Neural progenitor cell (in vitro differentiated cells): ENCODE results near the gene PRKCA. TPM values are rescaled to one million over a fixed set of nuclear protein-coding genes. Genes with fewer than 3 reads are reported as not detected.

Source experiments
- DNase-seq: peaks from one replicate; pipeline ENCODE4 v3.0.0-alpha.2; 2016; ENCODE audit warnings: low spot score
- H2AFZ ChIP-seq: fragments of 200-600 bp; sonication (generic); replicated peaks from 2 replicates; pipeline ENCODE4 v1.6.1; 2016; ENCODE audit warnings: antibody characterized with exemption
- H3F3A ChIP-seq: fragments of 200-600 bp; sonication (generic); 2 replicates; pipeline ENCODE4 v1.6.1; 2016; ENCODE audit warnings: antibody characterized with exemption, low read depth
- H3K27ac ChIP-seq: fragments of 200-600 bp; sonication (generic); 2 replicates; pipeline ENCODE4 v1.5.1; 2016; ENCODE audit warnings: mild to moderate bottlenecking
- H3K27me3 ChIP-seq: fragments of 200-600 bp; sonication (generic); 2 replicates; pipeline ENCODE4 v1.6.1; 2016; ENCODE audit warnings: mild to moderate bottlenecking, moderate library complexity
- H3K36me3 ChIP-seq: fragments of 200-600 bp; sonication (generic); 2 replicates; pipeline ENCODE4 v1.5.1; 2016
- H3K4me1 ChIP-seq: fragments of 200-600 bp; sonication (generic); 2 replicates; pipeline ENCODE4 v1.6.1; 2016; ENCODE audit warnings: mixed run types
- H3K4me2 ChIP-seq: fragments of 200-600 bp; sonication (generic); 2 replicates; pipeline ENCODE4 v1.6.1; 2016
- H3K4me3 ChIP-seq: fragments of 200-600 bp; sonication (generic); 2 replicates; pipeline ENCODE4 v1.5.1; 2016
- H3K79me2 ChIP-seq: fragments of 200-600 bp; sonication (generic); 2 replicates; pipeline ENCODE4 v1.6.1; 2016; ENCODE audit warnings: low read depth
- H3K9ac ChIP-seq: fragments of 200-600 bp; sonication (generic); 2 replicates; pipeline ENCODE4 v1.6.1; 2016
- H3K9me3 ChIP-seq: fragments of 200-600 bp; sonication (generic); 2 replicates; pipeline ENCODE4 v1.5.1; 2016; ENCODE audit warnings: low read depth
- H4K20me1 ChIP-seq: fragments of 200-600 bp; sonication (generic); 2 replicates; pipeline ENCODE4 v1.6.1; 2016; ENCODE audit warnings: low read depth
- H3K27ac Mint-ChIP-seq: 3 replicates; pipeline ENCODE4 v1.8.0; 2021; ENCODE audit warnings: mixed read lengths
- H3K27me3 Mint-ChIP-seq: 2 replicates; pipeline ENCODE4 v1.8.0; 2022; ENCODE audit warnings: low read depth, mild to moderate bottlenecking, inconsistent platforms, moderate library complexity, mixed read lengths; ENCODE audit not compliant: insufficient read depth
- H3K36me3 Mint-ChIP-seq: 3 replicates; pipeline ENCODE4 v1.8.0; 2021; ENCODE audit warnings: mixed read lengths
- H3K4me1 Mint-ChIP-seq: 3 replicates; pipeline ENCODE4 v1.8.0; 2021; ENCODE audit warnings: mixed read lengths
- H3K4me3 Mint-ChIP-seq: 3 replicates; pipeline ENCODE4 v1.8.0; 2021; ENCODE audit warnings: mild to moderate bottlenecking, moderate library complexity, mixed read lengths
- H3K9me3 Mint-ChIP-seq: 3 replicates; pipeline ENCODE4 v1.8.0; 2020; ENCODE audit warnings: mixed read lengths
- CTCF ChIP-seq: fragments of 200-600 bp; sonication (generic); IDR thresholded peaks from 2 replicates; pipeline ENCODE4 v1.5.1; 2017; ENCODE audit warnings: antibody characterized with exemption, mild to moderate bottlenecking
- EZH2 ChIP-seq: fragments of 200-600 bp; sonication (generic); IDR thresholded peaks from 2 replicates; pipeline ENCODE4 v1.6.1; 2017; ENCODE audit warnings: antibody characterized with exemption, mild to moderate bottlenecking, moderate library complexity
- EZH2phosphoT487 ChIP-seq: fragments of 200-600 bp; sonication (generic); IDR thresholded peaks from 2 replicates; pipeline ENCODE4 v1.6.1; 2017; ENCODE audit warnings: antibody characterized with exemption
- total RNA-seq: library from RNA; depleted of rRNA; stranded (reverse); fragments of >200 nt; gene quantifications from 2 replicates; pipeline ENCODE4 v1.2.3, GENCODE V29; 2015; ENCODE audit warnings: low replicate concordance

Gene PRKCA
- total RNA-seq, 1 donor from 2014 or later, result 2.1 TPM

DNA sequence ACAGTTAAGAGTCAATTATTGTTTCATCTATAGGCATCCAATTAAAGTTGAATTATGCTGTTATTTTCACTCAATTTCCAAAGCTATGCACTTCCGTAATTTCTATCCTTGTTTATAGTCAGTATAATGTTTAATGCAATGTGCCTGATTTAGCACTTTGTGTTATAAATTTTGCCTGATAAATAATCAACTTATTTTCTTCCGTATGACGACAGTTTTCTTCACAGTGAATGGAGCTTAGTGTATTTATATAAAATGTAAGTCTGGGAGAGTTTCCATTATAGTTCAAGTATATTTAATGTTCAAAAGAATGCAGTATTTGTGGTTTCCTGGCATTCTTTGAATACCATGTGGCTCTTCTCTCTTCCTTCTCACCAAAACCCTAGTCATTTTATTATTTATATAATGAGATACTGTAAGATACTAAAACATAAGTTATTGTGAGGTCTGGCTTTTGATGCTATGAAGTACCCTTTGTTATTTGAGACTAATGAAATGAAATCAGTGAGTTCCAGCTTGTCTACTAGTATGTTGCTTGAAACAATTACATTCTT is 240.6 kb downstream of the PRKCA start:
- Histone ChIP-seq H3K79me2 (no peaks in the 10 kb centered on the region), H4K20me1 (no peaks in the 10 kb centered on the region), H3K4me3 (no peak overlapping the region), H3F3A (peaks cover 15% of the 10 kb centered on the region), H3K9ac (no peak overlapping the region), H3K27me3 (no peaks in the 10 kb centered on the region), H3K9me3 (no peaks in the 10 kb centered on the region), H2AFZ (no peak overlapping the region), H3K27ac (no peak overlapping the region), H3K4me2 (no peak overlapping the region), H3K36me3 (no peaks in the 10 kb centered on the region), H3K4me1 (peaks cover 19% of the 10 kb centered on the region)
- DNase-seq, result no peak
- TF ChIP-seq EZH2phosphoT487, result no peak
- Mint-ChIP-seq H3K36me3 (no peaks in the 10 kb centered on the region), H3K27me3 (peaks cover 3% of the 10 kb centered on the region), H3K4me1 (peaks cover 43% of the 10 kb centered on the region), H3K27ac (no peak overlapping the region), H3K9me3 (peaks cover 20% of the 10 kb centered on the region), H3K4me3 (no peak overlapping the region)

- Histone ChIP-seq H3K9me3 (no peaks in the 10 kb centered on the region), H3F3A (peaks cover 15% of the 10 kb centered on the region), H3K79me2 (no peaks in the 10 kb centered on the region), H2AFZ (no peak overlapping the region), H3K4me2 (no peak overlapping the region), H3K9ac (no peak overlapping the region), H4K20me1 (no peaks in the 10 kb centered on the region), H3K4me1 (peaks cover 19% of the 10 kb centered on the region), H3K27me3 (no peaks in the 10 kb centered on the region), H3K36me3 (no peaks in the 10 kb centered on the region), H3K27ac (no peak overlapping the region), H3K4me3 (no peak overlapping the region)
- no peaks in the 10 kb centered on the region for H3K36me3 Mint-ChIP-seq
- no peak for TF ChIP-seq EZH2
- DNase-seq, result no peak
- peaks cover 3% of the 10 kb centered on the region for H3K27me3 Mint-ChIP-seq
- peaks cover 20% of the 10 kb centered on the region for H3K9me3 Mint-ChIP-seq
- H3K4me1 Mint-ChIP-seq, result peaks cover 44% of the 10 kb centered on the region
- H3K27ac Mint-ChIP-seq, result no peak overlapping the region
- H3K4me3 Mint-ChIP-seq, result no peak overlapping the region
These were observed 241.1 kb downstream of the PRKCA start for GRCh38 chr17:66543526-66543925.

DNA sequence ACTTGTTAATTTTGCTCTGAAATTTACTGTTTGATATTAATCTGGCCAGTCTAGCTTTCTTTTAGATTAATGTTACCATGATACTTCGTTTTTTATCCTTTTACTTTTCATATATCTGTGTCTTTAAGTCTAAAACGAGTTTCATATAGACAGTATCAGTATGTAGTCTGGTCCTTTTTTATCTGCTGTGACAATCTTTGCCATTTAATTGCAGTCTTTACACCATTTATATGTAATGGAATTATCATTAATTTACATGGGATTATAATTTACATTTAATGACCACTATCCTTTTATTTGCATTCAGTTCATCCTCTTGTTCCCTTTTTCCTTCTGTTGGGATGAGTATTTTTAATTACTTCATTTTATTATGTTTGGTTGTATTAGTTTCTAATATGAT is 243.5 kb downstream of the PRKCA start:
- H3K36me3 Mint-ChIP-seq, result no peaks in the 10 kb centered on the region
- Histone ChIP-seq H3K9me3 (no peaks in the 10 kb centered on the region), H3K9ac (no peak overlapping the region), H3K27ac (no peak overlapping the region), H3K79me2 (no peaks in the 10 kb centered on the region), H2AFZ (no peak overlapping the region), H3K4me1 (peaks cover 16% of the 10 kb centered on the region), H3K27me3 (no peaks in the 10 kb centered on the region), H4K20me1 (no peaks in the 10 kb centered on the region), H3K4me3 (no peak overlapping the region), H3F3A (peaks cover under 1% of the 10 kb centered on the region), H3K36me3 (no peaks in the 10 kb centered on the region), H3K4me2 (no peak overlapping the region)
- H3K4me1 Mint-ChIP-seq, result peaks cover 43% of the 10 kb centered on the region
- H3K27me3 Mint-ChIP-seq, result peaks cover 3% of the 10 kb centered on the region
- TF ChIP-seq CTCF (no peak), EZH2 (no peak), EZH2phosphoT487 (no peak)
- DNase-seq, result no peak
- no peak overlapping the region for H3K27ac Mint-ChIP-seq
- H3K4me3 Mint-ChIP-seq, result no peak overlapping the region
- H3K9me3 Mint-ChIP-seq, result peaks cover 20% of the 10 kb centered on the region

- H3K27ac Mint-ChIP-seq, result peak overlapping the region; percentile 75
- peaks cover under 1% of the 10 kb centered on the region for H3K36me3 Mint-ChIP-seq
- Histone ChIP-seq H3F3A (no peaks in the 10 kb centered on the region), H3K27ac (no peak overlapping the region), H2AFZ (no peak overlapping the region), H3K36me3 (no peaks in the 10 kb centered on the region), H4K20me1 (no peaks in the 10 kb centered on the region), H3K4me3 (no peak overlapping the region), H3K79me2 (no peaks in the 10 kb centered on the region), H3K4me2 (no peak overlapping the region), H3K4me1 (peaks cover 10% of the 10 kb centered on the region), H3K9me3 (no peaks in the 10 kb centered on the region), H3K9ac (no peak overlapping the region), H3K27me3 (no peaks in the 10 kb centered on the region)
- peaks cover 30% of the 10 kb centered on the region for H3K4me1 Mint-ChIP-seq
- no peak for DNase-seq
- H3K27me3 Mint-ChIP-seq, result no peaks in the 10 kb centered on the region
- no peak for TF ChIP-seq EZH2
- TF ChIP-seq CTCF, result no peak
- no peak for TF ChIP-seq EZH2phosphoT487
- peaks cover 20% of the 10 kb centered on the region for H3K9me3 Mint-ChIP-seq
- no peak overlapping the region for H3K4me3 Mint-ChIP-seq
These were observed 244.9 kb downstream of the PRKCA start for GRCh38 chr17:66547151-66547865.
